K562 (cell line): ENCODE measurements around the gene MED13L. TPM values are rescaled to one million over a fixed set of nuclear protein-coding genes. Genes with fewer than 3 reads are reported as not detected.

Experiments
- ATAC-seq: fragments of 200-7000 bp; cut with Tn5 transposase; 3 replicates; pipeline ENCODE4 v1.9.1; 2020; ENCODE audit warnings: moderate library complexity
- BruUV-seq: library from RNA; stranded (reverse); fragments of 400-500 nt; replicated peaks from 2 replicates; lab custom pipeline; 2021; lab: Mats Ljungman, UMichigan
- CTCF ChIA-PET: fragments of 300-600 bp; formaldehyde crosslinking; extraction: SDS; loops from one replicate; lab custom pipeline; 2021; ENCODE audit warnings: low intra/inter-chr PET ratio; lab: Yijun Ruan, JAX
- POLR2A ChIA-PET: fragments of 300-600, 350-650 bp; sonication (Branson Sonifier 250); formaldehyde crosslinking; extraction: SDS; loops from one replicate; lab custom pipeline; 2021; ENCODE audit warnings: antibody characterized with exemption, inconsistent platforms; lab: Yijun Ruan, JAX
- DNase-seq, 4 experiments: peaks; one replicate each; pipeline versions ENCODE4 v3.0.0 to v3.0.0-alpha.2; 2011 to 2018; ENCODE audit warnings: low spot score in 3 of 4, mixed read lengths in 3 of 4; ENCODE audit errors: extremely low read depth in 1 of 4
- FAIRE-seq: peaks from 2 replicates; lab custom pipeline; 2011; peaks lifted over from hg19 to GRCh38; lab: Jason Lieb, UNC
- H2AFZ ChIP-seq: 2 replicates; pipeline ENCODE4 v1.6.0; 2011; ENCODE audit warnings: low read depth, low read length, control low read depth, inconsistent platforms
- H3K27ac ChIP-seq: fragments of 200-600 bp; 3 replicates; pipeline ENCODE4 v1.8.0; 2011; ENCODE audit warnings: low read depth, mild to moderate bottlenecking, control low read depth, inconsistent platforms, low read length, moderate library complexity, mixed read lengths; ENCODE audit errors: extremely low read depth
- H3K27me3 ChIP-seq, 2 experiments: fragments of 300-600 bp in 1 of 2; 2 replicates in 1 of 2; 3 replicates in 1 of 2; pipeline versions ENCODE4 v1.6.0 to v1.8.0; 2011; ENCODE audit warnings: inconsistent platforms in 2 of 2, low read length in 2 of 2, mild to moderate bottlenecking in 1 of 2, mixed read lengths in 1 of 2, moderate library complexity in 1 of 2; ENCODE audit not compliant: control insufficient read depth in 2 of 2, insufficient read depth in 2 of 2
- H3K36me3 ChIP-seq: fragments of 300-600 bp; 3 replicates; pipeline ENCODE4 v1.8.0; 2011; ENCODE audit warnings: mild to moderate bottlenecking, low read length, inconsistent platforms; ENCODE audit not compliant: control insufficient read depth, insufficient read depth
- H3K4me1 ChIP-seq, 2 experiments: fragments of 200-600 bp in 1 of 2; replicated peaks in 1 of 2; 2 replicates in 1 of 2; 3 replicates in 1 of 2; pipeline versions ENCODE4 v1.5.1 to v1.8.0; 2011; ENCODE audit warnings: inconsistent platforms in 2 of 2, low read length in 2 of 2, mild to moderate bottlenecking in 1 of 2, mixed read lengths in 1 of 2, moderate library complexity in 1 of 2; ENCODE audit not compliant: control insufficient read depth in 2 of 2, insufficient read depth in 2 of 2
- H3K4me2 ChIP-seq: 2 replicates; pipeline ENCODE4 v1.6.1; 2011; ENCODE audit warnings: low read length, control low read depth, inconsistent platforms, mixed read lengths; ENCODE audit not compliant: insufficient read depth
- H3K4me3 ChIP-seq: fragments of 200-600 bp; sonication (generic), shearing (Covaris generic); 2 replicates; pipeline ENCODE4 v1.5.1; 2016; ENCODE audit warnings: control low read depth, inconsistent platforms
- H3K79me2 ChIP-seq: fragments of 200-600 bp; 3 replicates; pipeline ENCODE4 v1.8.0; 2011; ENCODE audit warnings: low read length, inconsistent platforms; ENCODE audit not compliant: control insufficient read depth, insufficient read depth
- H3K9ac ChIP-seq, 2 experiments: 2 replicates each; pipeline versions ENCODE4 v1.6.0 to v1.6.1; 2011; ENCODE audit warnings: low read depth in 2 of 2, low read length in 2 of 2, control low read depth in 1 of 2, inconsistent platforms in 1 of 2, mild to moderate bottlenecking in 1 of 2, mixed read lengths in 1 of 2; ENCODE audit not compliant: insufficient read depth in 1 of 2
- H3K9me1 ChIP-seq: one replicate; pipeline ENCODE4 v1.6.0; 2011; ENCODE audit warnings: inconsistent platforms, mild to moderate bottlenecking, low read length, moderate library complexity; ENCODE audit not compliant: control insufficient read depth, insufficient read depth
- H3K9me3 ChIP-seq: replicated peaks from 2 replicates; pipeline ENCODE4 v1.5.1; 2011; ENCODE audit warnings: low read depth, low read length, inconsistent platforms; ENCODE audit not compliant: control insufficient read depth, insufficient read depth
- H4K20me1 ChIP-seq: replicated peaks from 2 replicates; pipeline ENCODE4 v1.6.1; 2011; ENCODE audit warnings: low read length, inconsistent platforms, mixed read lengths; ENCODE audit not compliant: control insufficient read depth, insufficient read depth
- EP400 ChIP-seq: fragments of 450-650 bp; IDR thresholded peaks from 2 replicates; pipeline ENCODE4 v1.6.1; 2017; ENCODE audit warnings: antibody characterized with exemption, mild to moderate bottlenecking, moderate library complexity
- ETV5 ChIP-seq: sonication (generic); formaldehyde crosslinking; IDR thresholded peaks from 2 replicates; pipeline ENCODE4 v1.4.0; 2020; ENCODE audit warnings: low read depth, mild to moderate bottlenecking, missing genetic modification reagents
- FOXM1 ChIP-seq, 2 experiments: fragments of 450-650 bp in 1 of 2; sonication (generic) in 1 of 2; formaldehyde crosslinking in 1 of 2; IDR thresholded peaks; 2 replicates each; pipeline versions ENCODE4 v1.6.1 to v1.9.0; 2017 to 2022; ENCODE audit warnings: low read depth in 2 of 2, mild to moderate bottlenecking in 2 of 2, missing genetic modification reagents in 1 of 2, moderate library complexity in 1 of 2
- FOXP1 ChIP-seq: sonication (generic); formaldehyde crosslinking; IDR thresholded peaks from 2 replicates; pipeline ENCODE4 v1.8.0; 2022; ENCODE audit warnings: mild to moderate bottlenecking, missing genetic modification reagents
- IFI16 ChIP-seq: fragments of 250-450 bp; sonication (Bioruptor Pico); IDR thresholded peaks from 2 replicates; pipeline ENCODE4 v2.1.2; 2022; ENCODE audit warnings: mild to moderate bottlenecking, inconsistent platforms
- RFX1 ChIP-seq: fragments of 450-650 bp; IDR thresholded peaks from 2 replicates; pipeline ENCODE4 v1.6.1; 2016; ENCODE audit warnings: mild to moderate bottlenecking, moderate library complexity
- TEAD1 ChIP-seq, 2 experiments: fragments of 450-650 bp in 1 of 2; sonication (generic) in 1 of 2; formaldehyde crosslinking; IDR thresholded peaks; 2 replicates each; pipeline versions ENCODE4 v1.4.0 to v1.8.0; 2020 to 2022; ENCODE audit warnings: mild to moderate bottlenecking in 2 of 2, missing genetic modification reagents in 1 of 2
- TEAD4 ChIP-seq, 2 experiments: sonication (generic) in 1 of 2; formaldehyde crosslinking in 1 of 2; IDR thresholded peaks; 2 replicates each; pipeline versions ENCODE4 v1.6.1 to v1.8.0; 2012 to 2022; ENCODE audit warnings: borderline replicate concordance in 1 of 2, inconsistent platforms in 1 of 2, low read length in 1 of 2, mild to moderate bottlenecking in 1 of 2, missing genetic modification reagents in 1 of 2
- TFE3 ChIP-seq: fragments of 450-650 bp; formaldehyde crosslinking; IDR thresholded peaks from 2 replicates; pipeline ENCODE4 v1.4.0; 2020; ENCODE audit warnings: mild to moderate bottlenecking, mixed read lengths
- THRAP3 ChIP-seq: fragments of 450-650 bp; IDR thresholded peaks from 2 replicates; pipeline ENCODE4 v1.6.1; 2016; ENCODE audit warnings: mild to moderate bottlenecking, inconsistent platforms, borderline replicate concordance
- THRB ChIP-seq: fragments of 450-650 bp; formaldehyde crosslinking; conservative IDR thresholded peaks from 2 replicates; pipeline ENCODE4 v1.4.0; 2022; ENCODE audit warnings: mild to moderate bottlenecking, missing genetic modification characterization
- TOE1 ChIP-seq, 2 experiments: fragments of 450-650 bp in 1 of 2; sonication (generic) in 1 of 2; formaldehyde crosslinking in 1 of 2; IDR thresholded peaks; 2 replicates each; pipeline versions ENCODE4 v1.7.1 to v1.8.0; 2016 to 2022; ENCODE audit warnings: borderline replicate concordance in 2 of 2, mild to moderate bottlenecking in 2 of 2, antibody characterized with exemption in 1 of 2, inconsistent platforms in 1 of 2, low read depth in 1 of 2, missing genetic modification reagents in 1 of 2, moderate library complexity in 1 of 2
- U2AF1 ChIP-seq: fragments of 200-400 bp; formaldehyde crosslinking; optimal IDR thresholded peaks from 2 replicates; pipeline ENCODE3; 2017; ENCODE audit warnings: mild to moderate bottlenecking, low read depth, low read length, moderate library complexity
- XRCC5 ChIP-seq: fragments of 200-400 bp; formaldehyde crosslinking; IDR thresholded peaks from 2 replicates; pipeline ENCODE4 v1.6.1; 2017; ENCODE audit warnings: low read depth, mild to moderate bottlenecking, low read length
- ZNF121 ChIP-seq: sonication (generic); formaldehyde crosslinking; conservative IDR thresholded peaks from 2 replicates; pipeline ENCODE4 v1.8.0; 2022; ENCODE audit warnings: missing genetic modification reagents
- ZNF140 ChIP-seq: fragments of 250-450 bp; sonication (Bioruptor Pico); IDR thresholded peaks from 2 replicates; pipeline ENCODE4 v1.8.0; 2021; ENCODE audit warnings: moderate library complexity, mild to moderate bottlenecking, inconsistent platforms
- ZNF324 ChIP-seq: fragments of 250-450 bp; sonication (Bioruptor Pico); IDR thresholded peaks from 2 replicates; pipeline ENCODE4 v1.4.0; 2020; ENCODE audit warnings: mild to moderate bottlenecking
- WGBS: fragments of 100-300 bp; shearing (Covaris generic); methylation state at CpG from one replicate; pipeline ENCODE4 v1.1.6; 2016; ENCODE audit warnings: low coverage, mixed read lengths; ENCODE audit not compliant: insufficient coverage; ENCODE audit errors: missing lambda C conversion rate; 5-methylcytosine and 5-hydroxymethylcytosine counted together
- in situ Hi-C: fragments of 300-500 bp; cut with MboI; formaldehyde crosslinking; loops from 4 replicates; pipeline ENCODE4 v1.15.0; 2018; ENCODE audit warnings: inconsistent platforms, mixed read lengths
- intact Hi-C: fragments of 100-400 bp; cut with micrococcal nuclease; formaldehyde crosslinking; loops from 2 replicates; pipeline ENCODE4 v1.14.2; 2022
- polyA plus RNA-seq, 8 experiments: library from polyadenylated mRNA; depleted of rRNA in 4 of 8; stranded (reverse) in 5 of 8; unstranded in 3 of 8; fragments of >200 nt; fragmentation: Nextera tagmentation in 2 of 8; fragmentation: Illumina TruSeq in 1 of 8; extraction: Ambion mirVana in 2 of 8; extraction: Trizol in 1 of 8; gene quantifications; 2 replicates each; pipeline versions ENCODE4 v1.2.1 to v1.2.3, GENCODE V29; 2011 to 2014; ENCODE audit warnings: inconsistent platforms in 1 of 8, missing spikeins in 1 of 8
- total RNA-seq, 7 experiments: library from RNA; depleted of rRNA in 6 of 7; stranded (reverse); fragments of >200 nt in 6 of 7; fragmentation: Illumina TruSeq in 2 of 7; extraction: Trizol in 2 of 7; gene quantifications; 2 replicates each; pipeline versions ENCODE4 v1.2.1 to v1.2.3, GENCODE V29; 2011 to 2021; ENCODE audit warnings: low replicate concordance in 1 of 7

MED13L gene
- total and polyA plus RNA-seq, 9 of the 15 experiments (the other 6 are each of a cell fraction or from before 2014, with no cell fraction given), result 13.4 to 90.3 (median 36.9) TPM

DNA sequence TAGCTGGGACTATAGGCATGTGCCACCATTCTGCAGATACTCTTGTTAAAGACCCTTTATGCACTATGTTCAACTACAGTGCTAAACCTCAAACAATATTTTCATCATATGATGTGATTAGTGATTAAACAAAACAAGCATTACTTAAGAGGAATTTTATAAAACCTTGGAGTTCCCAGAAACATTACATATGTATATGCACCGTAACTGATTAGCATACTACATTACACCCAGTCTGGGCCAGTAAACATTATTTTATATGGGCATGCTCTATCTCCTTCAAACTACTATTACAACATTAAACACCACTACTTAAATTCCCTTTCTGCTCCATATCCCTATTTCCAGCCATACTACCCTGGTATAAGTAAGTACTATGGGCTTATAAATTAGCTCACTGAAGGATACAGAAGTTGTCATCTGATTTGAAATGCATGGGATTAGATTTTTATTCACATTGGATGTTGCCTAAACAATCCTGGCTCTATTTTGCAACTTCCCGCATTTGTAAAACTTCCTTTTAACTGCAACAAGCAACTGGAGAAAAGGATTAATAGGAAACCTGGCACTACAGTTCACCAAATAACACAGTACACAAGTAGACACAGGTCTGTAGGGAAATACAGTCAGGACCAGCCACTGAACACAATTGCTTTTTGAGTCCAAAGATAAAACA, 205.8 kb downstream of the MED13L start (continued):
- TF ChIP-seq TEAD4 (IDR thresholded peaks at IDR 0.05; ENCODE audit: low read length), result no peak
- TF ChIP-seq TEAD4 (CRISPR knock-in tag; IDR thresholded peaks at IDR 0.05; ENCODE audit: borderline replicate concordance), result no peak
- no peak for TF ChIP-seq TOE1 (IDR thresholded peaks at IDR 0.05; ENCODE audit: borderline replicate concordance)
- no peak for TF ChIP-seq TOE1 (CRISPR knock-in tag; IDR thresholded peaks at IDR 0.05; ENCODE audit: borderline replicate concordance, low read depth)
- no peak for TF ChIP-seq TEAD1 (CRISPR knock-in tag; IDR thresholded peaks at IDR 0.05)
- TF ChIP-seq IFI16 (CRISPR knock-in tag), result no peak
- TF ChIP-seq FOXM1 (IDR thresholded peaks at IDR 0.05; ENCODE audit: low read depth), result no peak
- no peak for TF ChIP-seq FOXM1 (CRISPR knock-in tag; IDR thresholded peaks at IDR 0.05; ENCODE audit: low read depth)
- TF ChIP-seq FOXP1 (CRISPR knock-in tag), result no peak
- TF ChIP-seq, all 486 proteins: peak for 0

DNA sequence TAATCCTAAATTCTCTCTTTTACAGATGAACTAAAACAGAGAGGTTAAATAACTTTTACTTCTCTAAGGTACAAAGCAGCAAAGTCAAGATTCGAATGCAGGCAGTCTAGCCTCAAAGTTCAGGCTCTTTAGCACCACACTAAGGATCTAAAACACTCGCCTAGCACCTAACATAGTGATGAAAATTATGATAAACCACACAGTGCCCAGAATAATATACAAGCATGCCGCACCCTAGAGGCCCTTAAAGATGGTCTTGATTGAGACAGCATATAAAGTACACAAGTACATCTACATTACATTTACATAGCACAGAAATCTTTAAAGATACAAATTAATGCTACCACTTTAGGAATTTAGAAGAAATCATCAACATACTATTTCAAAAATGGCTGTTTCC, 207.0 kb downstream of the MED13L start:
- Histone ChIP-seq H3K4me3 (no peak overlapping the region), H3K4me2 (no peak overlapping the region), H3K9me1 (no peaks in the 10 kb centered on the region), H3K27ac (no peak overlapping the region), H3K9ac (no peak overlapping the region), H3K4me1 (peaks cover 0 to 13% of the 10 kb centered on the region in 2 experiments; a peak in 2 of 5 replicates), H4K20me1 (peaks cover 5% of the 10 kb centered on the region), H3K36me3 (peaks cover 8% of the 10 kb centered on the region; the same call in 2 of the 3 replicates), H3K79me2 (peaks cover 69% of the 10 kb centered on the region), H2AFZ (no peak overlapping the region), H3K9me3 (no peaks in the 10 kb centered on the region), H3K27me3 (no peaks in the 10 kb centered on the region)
- intact Hi-C loops (no loop called here), in situ Hi-C loops (no loop called here)
- ATAC-seq (no peak), FAIRE-seq (no peak), DNase-seq (no peak)
- ChIA-PET CTCF (no interaction called here), POLR2A (interaction anchor here (0.6 kb wide), 1 partner anchor 561 kb away, joined by 4 read pairs; no protein-coding TSS in a partner anchor)
- WGBS, result 58% methylated on average over 3 of the region's 3 CpGs
- BruUV-seq, result no TSS peak
- TF ChIP-seq ETV5, result no peak
- no peak for TF ChIP-seq ZNF324 (CRISPR knock-in tag)
- TF ChIP-seq RFX1, result no peak
- no peak for TF ChIP-seq TFE3 (CRISPR knock-in tag)
- TF ChIP-seq ZNF121 (CRISPR knock-in tag), result no peak
- no peak for TF ChIP-seq THRAP3
- no peak for TF ChIP-seq THRB
- TF ChIP-seq EP400, result no peak
- TF ChIP-seq XRCC5, result no peak
- TF ChIP-seq U2AF1, result no peak
- no peak for TF ChIP-seq ZNF140 (CRISPR knock-in tag)
